ENCODE results near the gene PRPS2.

DNA sequence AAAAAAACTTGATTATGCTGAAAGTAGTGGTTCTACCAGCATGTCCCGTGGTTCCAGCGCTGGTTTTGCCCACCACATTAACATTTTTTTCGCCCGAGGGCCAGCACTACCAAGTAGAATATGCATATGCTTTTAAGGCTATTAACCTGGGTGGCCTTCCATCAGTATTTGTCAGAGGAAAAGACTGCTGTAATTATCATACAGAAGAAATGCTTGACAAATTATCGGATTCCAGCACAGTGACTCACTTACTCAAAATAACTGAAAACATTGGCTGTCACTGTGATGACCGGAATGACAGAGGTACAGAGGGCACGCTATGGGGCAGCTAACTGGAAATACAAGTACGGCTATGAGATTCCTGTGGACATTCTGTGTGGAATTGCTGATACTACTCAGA, 34.6 kb downstream of the PRPS2 start:
- TF ChIP-seq RAD21 (conservative IDR thresholded peaks at IDR 0.05): no peak
- TF ChIP-seq CTCF (IDR thresholded peaks at IDR 0.05; ENCODE audit: poor library complexity, severe bottlenecking): no peak
- no peak for TF ChIP-seq SMC3 (conservative IDR thresholded peaks at IDR 0.05; ENCODE audit: poor library complexity)
